Liver (tissue), 9 donors: ENCODE measurements around the gene TMEM51. TPM values are rescaled to one million over a fixed set of nuclear protein-coding genes. Genes with fewer than 3 reads are reported as not detected.

ENCODE experiments used
- DNase-seq: peaks from one replicate; pipeline ENCODE4 v3.0.0-alpha.2; 2017; ENCODE audit warnings: low spot score
- H3K27ac ChIP-seq, 2 donors: one replicate each; pipeline ENCODE4 v1.7.0; 2013; ENCODE audit warnings: inconsistent platforms in 2 of 2, low read length in 2 of 2, control low read depth in 1 of 2, low read depth in 1 of 2, mild to moderate bottlenecking in 1 of 2
- H3K27me3 ChIP-seq, 4 donors: one replicate each; pipeline versions ENCODE4 v1.6.1 to v1.7.0; 2013; ENCODE audit warnings: low read length in 3 of 4, inconsistent platforms in 1 of 4, mild to moderate bottlenecking in 1 of 4, moderate library complexity in 1 of 4; ENCODE audit not compliant: control insufficient read depth in 4 of 4, insufficient read depth in 4 of 4
- H3K36me3 ChIP-seq, 4 donors: one replicate each; pipeline versions ENCODE4 v1.6.1 to v1.7.0; 2013; ENCODE audit warnings: low read length in 3 of 4, mild to moderate bottlenecking in 3 of 4, low read depth in 1 of 4, moderate library complexity in 1 of 4; ENCODE audit not compliant: control insufficient read depth in 4 of 4, insufficient read depth in 3 of 4
- H3K4me1 ChIP-seq, 4 donors: one replicate each; pipeline versions ENCODE4 v1.6.1 to v1.7.0; 2013; ENCODE audit warnings: low read length in 3 of 4, mild to moderate bottlenecking in 3 of 4, moderate library complexity in 1 of 4; ENCODE audit not compliant: control insufficient read depth in 4 of 4, insufficient read depth in 4 of 4
- H3K4me3 ChIP-seq, 3 donors: one replicate each; pipeline versions ENCODE4 v1.6.1 to v1.7.0; 2013; ENCODE audit warnings: low read length in 3 of 3, control low read depth in 1 of 3, low read depth in 1 of 3, mild to moderate bottlenecking in 1 of 3
- H3K9ac ChIP-seq, 2 donors: one replicate each; pipeline ENCODE4 v1.7.0; 2013; ENCODE audit warnings: low read length in 2 of 2, mild to moderate bottlenecking in 2 of 2, moderate library complexity in 2 of 2, control low read depth in 1 of 2, low read depth in 1 of 2
- H3K9me3 ChIP-seq, 4 donors: one replicate each; pipeline versions ENCODE4 v1.6.1 to v1.7.0; 2013; ENCODE audit warnings: low read length in 3 of 4; ENCODE audit not compliant: control insufficient read depth in 4 of 4
- ATF3 ChIP-seq: IDR thresholded peaks from 2 replicates; pipeline ENCODE4 v1.6.1; 2016; ENCODE audit warnings: antibody characterized with exemption
- CTCF ChIP-seq: fragments of 150-350 bp; IDR thresholded peaks from 2 replicates; pipeline ENCODE4 v1.5.1; 2017; ENCODE audit warnings: improper control_type of control experiment, low read depth, low read length; ENCODE audit not compliant: missing input control
- EGR1 ChIP-seq, 2 donors: IDR thresholded peaks; 2 replicates each; pipeline ENCODE4 v1.6.1; 2016 to 2018; ENCODE audit warnings: antibody characterized with exemption in 2 of 2, low read depth in 2 of 2
- FOXA1 ChIP-seq: IDR thresholded peaks from 2 replicates; pipeline ENCODE4 v1.6.1; 2016; ENCODE audit warnings: antibody characterized with exemption
- FOXA2 ChIP-seq: IDR thresholded peaks from 2 replicates; pipeline ENCODE4 v1.6.1; 2016; ENCODE audit warnings: antibody characterized with exemption
- GABPA ChIP-seq, 2 donors: IDR thresholded peaks in 1 of 2; conservative IDR thresholded peaks in 1 of 2; 2 replicates each; pipeline ENCODE4 v1.6.1; 2016; ENCODE audit warnings: antibody characterized with exemption in 2 of 2, mild to moderate bottlenecking in 1 of 2, moderate library complexity in 1 of 2
- HNF4A ChIP-seq, 2 donors: conservative IDR thresholded peaks; 2 replicates each; pipeline ENCODE4 v1.6.1; 2016; ENCODE audit warnings: antibody characterized with exemption in 2 of 2, mild to moderate bottlenecking in 2 of 2
- HNF4G ChIP-seq: IDR thresholded peaks from 2 replicates; pipeline ENCODE4 v1.6.1; 2016; ENCODE audit warnings: antibody characterized with exemption
- JUND ChIP-seq, 2 donors: IDR thresholded peaks; 2 replicates each; pipeline ENCODE4 v1.6.1; 2016; ENCODE audit warnings: antibody characterized with exemption in 2 of 2
- MAX ChIP-seq: IDR thresholded peaks from 2 replicates; pipeline ENCODE4 v1.6.1; 2016; ENCODE audit warnings: antibody characterized with exemption
- NR2F2 ChIP-seq: IDR thresholded peaks from 2 replicates; pipeline ENCODE4 v1.6.1; 2016; ENCODE audit warnings: antibody characterized with exemption
- RXRA ChIP-seq, 2 donors: IDR thresholded peaks; 2 replicates each; pipeline ENCODE4 v1.6.1; 2017 to 2018; ENCODE audit warnings: antibody characterized with exemption in 2 of 2, mild to moderate bottlenecking in 1 of 2
- SP1 ChIP-seq: IDR thresholded peaks from 2 replicates; pipeline ENCODE4 v1.6.1; 2018; ENCODE audit warnings: antibody characterized with exemption, mild to moderate bottlenecking
- TAF1 ChIP-seq: conservative IDR thresholded peaks from 2 replicates; pipeline ENCODE4 v1.6.1; 2016; ENCODE audit warnings: antibody characterized with exemption, mild to moderate bottlenecking
- YY1 ChIP-seq: IDR thresholded peaks from 2 replicates; pipeline ENCODE4 v1.6.1; 2016; ENCODE audit warnings: antibody characterized with exemption, mild to moderate bottlenecking
- ZBTB33 ChIP-seq: IDR thresholded peaks from 2 replicates; pipeline ENCODE4 v1.6.1; 2016; ENCODE audit warnings: antibody characterized with exemption
- WGBS: extraction: QIAGEN DNeasy Blood & Tissue Kit; methylation state at CpG from one replicate; pipeline ENCODE4 v1.1.7; 2013; 5-methylcytosine and 5-hydroxymethylcytosine counted together
- polyA plus RNA-seq, 2 donors: library from polyadenylated mRNA; stranded (reverse) in 1 of 2; unstranded in 1 of 2; fragments of 200-250 nt in 1 of 2; fragments of >200 nt in 1 of 2; fragmentation: Nextera tagmentation in 1 of 2; extraction: Ambion mirVana in 1 of 2; gene quantifications; one replicate each; pipeline versions ENCODE4 v1.2.1 to v1.2.3, GENCODE V29; 2013 to 2015
- total RNA-seq, 2 donors: library from RNA; depleted of rRNA; stranded (reverse); fragments of >200 nt; gene quantifications; one replicate each; pipeline ENCODE4 v1.2.3, GENCODE V29; 2014
- donor health status: healthy.
- donor health status: healthy.
- donor health status: healthy.
- donor health status: healthy.
- donor health status: healthy.

The TMEM51 gene
- total and polyA plus RNA-seq, 4 donors = 1.3 to 2.7 (median 1.9) TPM

- WGBS = 75% methylated on average over 11 of the region's 11 CpGs
- H3K27ac ChIP-seq = peak overlapping the region in 1 of 2 donors; percentile 56
- TF ChIP-seq HNF4A (conservative IDR thresholded peaks at IDR 0.05) (no peak), ATF3 (no peak), GABPA (IDR thresholded peaks at IDR 0.05 in 1 of 2, conservative IDR thresholded peaks at IDR 0.05 in 1 of 2) (no peak), TAF1 (no peak), CTCF (no peak), RXRA (IDR thresholded peaks at IDR 0.05) (no peak), YY1 (no peak), EGR1 (IDR thresholded peaks at IDR 0.05; ENCODE audit: low read depth in 2 of 2) (no peak), NR2F2 (no peak), JUND (IDR thresholded peaks at IDR 0.05) (no peak), FOXA2 (no peak), HNF4G (no peak), FOXA1 (no peak), SP1 (no peak), ZBTB33 (no peak)
- no peak overlapping the region for H3K9ac ChIP-seq
- H3K27me3 ChIP-seq = peaks cover 0 to 6% (median 0%) of the 10 kb centered on the region in 4 donors
- H3K9me3 ChIP-seq = no peaks in the 10 kb centered on the region
- no peak overlapping the region for H3K4me3 ChIP-seq
- no peak for DNase-seq
- no peaks in the 10 kb centered on the region for H3K36me3 ChIP-seq
- peaks cover 6 to 34% (median 21%) of the 10 kb centered on the region in 4 donors for H3K4me1 ChIP-seq
Observed at GRCh38 chr1:15155888-15156741, 2.6 kb downstream of the TMEM51 start.

GRCh38 chr1:15156807-15157380 lies 3.3 kb downstream of the TMEM51 start:
- peak overlapping the region in 1 of 2 donors; percentile 37 for H3K27ac ChIP-seq
- WGBS = 82% methylated on average over 9 of the region's 9 CpGs

More at GRCh38 chr1:15156807-15157380, 3.3 kb downstream of the TMEM51 start:
- Histone ChIP-seq H3K27me3 (peaks cover 0 to 3% (median 0%) of the 10 kb centered on the region in 4 donors), H3K36me3 (no peaks in the 10 kb centered on the region), H3K4me1 (peaks cover 6 to 34% (median 21%) of the 10 kb centered on the region in 4 donors), H3K9ac (no peak overlapping the region), H3K9me3 (no peaks in the 10 kb centered on the region), H3K4me3 (no peak overlapping the region)
- TF ChIP-seq SP1 (no peak), FOXA1 (no peak), HNF4G (no peak), HNF4A (conservative IDR thresholded peaks at IDR 0.05) (no peak), MAX (no peak)
- no peak for DNase-seq
